K562 (cell line): ENCODE results near the gene ARHGAP9. TPM values are rescaled to one million over a fixed set of nuclear protein-coding genes. Genes with fewer than 3 reads are reported as not detected.
A peak's percentile ranks its signal among the peaks of the same experiment; 100 is the strongest.

Source experiments
- ATAC-seq: fragments of 200-7000 bp; cut with Tn5 transposase; 3 replicates; pipeline ENCODE4 v1.9.1; 2020; ENCODE audit warnings: moderate library complexity
- BruUV-seq: library from RNA; stranded (reverse); fragments of 400-500 nt; replicated peaks from 2 replicates; lab custom pipeline; 2021; lab: Mats Ljungman, UMichigan
- CTCF ChIA-PET: fragments of 300-600 bp; formaldehyde crosslinking; extraction: SDS; loops from one replicate; lab custom pipeline; 2021; ENCODE audit warnings: low intra/inter-chr PET ratio; lab: Yijun Ruan, JAX
- POLR2A ChIA-PET: fragments of 300-600, 350-650 bp; sonication (Branson Sonifier 250); formaldehyde crosslinking; extraction: SDS; loops from one replicate; lab custom pipeline; 2021; ENCODE audit warnings: antibody characterized with exemption, inconsistent platforms; lab: Yijun Ruan, JAX
- DNase-seq, 4 experiments: peaks; one replicate each; pipeline versions ENCODE4 v3.0.0 to v3.0.0-alpha.2; 2011 to 2018; ENCODE audit warnings: low spot score in 3 of 4, mixed read lengths in 3 of 4; ENCODE audit errors: extremely low read depth in 1 of 4
- FAIRE-seq: peaks from 2 replicates; lab custom pipeline; 2011; peaks lifted over from hg19 to GRCh38; lab: Jason Lieb, UNC
- H2AFZ ChIP-seq: 2 replicates; pipeline ENCODE4 v1.6.0; 2011; ENCODE audit warnings: low read depth, low read length, control low read depth, inconsistent platforms
- H3K27ac ChIP-seq: fragments of 200-600 bp; 3 replicates; pipeline ENCODE4 v1.8.0; 2011; ENCODE audit warnings: low read depth, mild to moderate bottlenecking, control low read depth, inconsistent platforms, low read length, moderate library complexity, mixed read lengths; ENCODE audit errors: extremely low read depth
- H3K27me3 ChIP-seq, 2 experiments: fragments of 300-600 bp in 1 of 2; 2 replicates in 1 of 2; 3 replicates in 1 of 2; pipeline versions ENCODE4 v1.6.0 to v1.8.0; 2011; ENCODE audit warnings: inconsistent platforms in 2 of 2, low read length in 2 of 2, mild to moderate bottlenecking in 1 of 2, mixed read lengths in 1 of 2, moderate library complexity in 1 of 2; ENCODE audit not compliant: control insufficient read depth in 2 of 2, insufficient read depth in 2 of 2
- H3K36me3 ChIP-seq: fragments of 300-600 bp; 3 replicates; pipeline ENCODE4 v1.8.0; 2011; ENCODE audit warnings: mild to moderate bottlenecking, low read length, inconsistent platforms; ENCODE audit not compliant: control insufficient read depth, insufficient read depth
- H3K4me1 ChIP-seq, 2 experiments: fragments of 200-600 bp in 1 of 2; replicated peaks in 1 of 2; 2 replicates in 1 of 2; 3 replicates in 1 of 2; pipeline versions ENCODE4 v1.5.1 to v1.8.0; 2011; ENCODE audit warnings: inconsistent platforms in 2 of 2, low read length in 2 of 2, mild to moderate bottlenecking in 1 of 2, mixed read lengths in 1 of 2, moderate library complexity in 1 of 2; ENCODE audit not compliant: control insufficient read depth in 2 of 2, insufficient read depth in 2 of 2
- H3K4me2 ChIP-seq: 2 replicates; pipeline ENCODE4 v1.6.1; 2011; ENCODE audit warnings: low read length, control low read depth, inconsistent platforms, mixed read lengths; ENCODE audit not compliant: insufficient read depth
- H3K4me3 ChIP-seq: fragments of 200-600 bp; sonication (generic), shearing (Covaris generic); 2 replicates; pipeline ENCODE4 v1.5.1; 2016; ENCODE audit warnings: control low read depth, inconsistent platforms
- H3K79me2 ChIP-seq: fragments of 200-600 bp; 3 replicates; pipeline ENCODE4 v1.8.0; 2011; ENCODE audit warnings: low read length, inconsistent platforms; ENCODE audit not compliant: control insufficient read depth, insufficient read depth
- H3K9ac ChIP-seq, 2 experiments: 2 replicates each; pipeline versions ENCODE4 v1.6.0 to v1.6.1; 2011; ENCODE audit warnings: low read depth in 2 of 2, low read length in 2 of 2, control low read depth in 1 of 2, inconsistent platforms in 1 of 2, mild to moderate bottlenecking in 1 of 2, mixed read lengths in 1 of 2; ENCODE audit not compliant: insufficient read depth in 1 of 2
- H3K9me1 ChIP-seq: one replicate; pipeline ENCODE4 v1.6.0; 2011; ENCODE audit warnings: inconsistent platforms, mild to moderate bottlenecking, low read length, moderate library complexity; ENCODE audit not compliant: control insufficient read depth, insufficient read depth
- H3K9me3 ChIP-seq: replicated peaks from 2 replicates; pipeline ENCODE4 v1.5.1; 2011; ENCODE audit warnings: low read depth, low read length, inconsistent platforms; ENCODE audit not compliant: control insufficient read depth, insufficient read depth
- H4K20me1 ChIP-seq: replicated peaks from 2 replicates; pipeline ENCODE4 v1.6.1; 2011; ENCODE audit warnings: low read length, inconsistent platforms, mixed read lengths; ENCODE audit not compliant: control insufficient read depth, insufficient read depth
- DEAF1 ChIP-seq: fragments of 450-650 bp; formaldehyde crosslinking; IDR thresholded peaks from 2 replicates; pipeline ENCODE4 v1.4.0; 2020; ENCODE audit warnings: mild to moderate bottlenecking, moderate library complexity
- ETV1 ChIP-seq: fragments of 450-650 bp; conservative IDR thresholded peaks from 2 replicates; pipeline ENCODE4 v1.6.1; 2016; ENCODE audit warnings: missing genetic modification characterization, control low read depth, low read depth, missing compliant biosample characterization
- HSF4 ChIP-seq: fragments of 250-450 bp; sonication (Bioruptor Pico); IDR thresholded peaks from 2 replicates; pipeline ENCODE4 v2.1.2; 2022; ENCODE audit warnings: mild to moderate bottlenecking, moderate library complexity, borderline replicate concordance
- MBD2 ChIP-seq: sonication (generic); IDR thresholded peaks from 2 replicates; pipeline ENCODE4 v1.6.1; 2016; ENCODE audit warnings: low read depth, borderline replicate concordance
- MECOM ChIP-seq: fragments of 250-450 bp; sonication (Bioruptor Pico); IDR thresholded peaks from 2 replicates; pipeline ENCODE4 v1.8.0; 2022; ENCODE audit warnings: inconsistent platforms
- MYNN ChIP-seq, 2 experiments: sonication (generic); formaldehyde crosslinking in 1 of 2; IDR thresholded peaks; 2 replicates each; pipeline versions ENCODE4 v1.5.0 to v1.6.1; 2016 to 2020; ENCODE audit warnings: antibody characterized with exemption in 1 of 2, missing genetic modification reagents in 1 of 2
- PHF21A ChIP-seq: fragments of 450-650 bp; IDR thresholded peaks from 2 replicates; pipeline ENCODE4 v1.6.1; 2017; ENCODE audit warnings: low read depth, borderline replicate concordance
- SP2 ChIP-seq: IDR thresholded peaks from 2 replicates; pipeline ENCODE4 v1.6.1; 2011; ENCODE audit warnings: mild to moderate bottlenecking, low read depth, low read length, moderate library complexity; ENCODE audit not compliant: poor library complexity, severe bottlenecking; ENCODE audit errors: extremely low read depth
- TEAD2 ChIP-seq: fragments of 450-650 bp; IDR thresholded peaks from 2 replicates; pipeline ENCODE4 v1.6.1; 2016; ENCODE audit warnings: missing genetic modification characterization, control low read depth, missing compliant biosample characterization
- ZBTB12 ChIP-seq: fragments of 250-450 bp; sonication (Bioruptor Pico); IDR thresholded peaks from 2 replicates; pipeline ENCODE4 v1.4.0; 2020
- ZC3H4 ChIP-seq: sonication (generic); formaldehyde crosslinking; IDR thresholded peaks from 2 replicates; pipeline ENCODE4 v1.9.0; 2021; ENCODE audit warnings: missing genetic modification reagents, borderline replicate concordance
- ZNF41 ChIP-seq: fragments of 250-450 bp; sonication (Bioruptor Pico); conservative IDR thresholded peaks from 2 replicates; pipeline ENCODE4 v1.4.0; 2020; ENCODE audit warnings: mild to moderate bottlenecking
- ZZZ3 ChIP-seq: fragments of 450-650 bp; IDR thresholded peaks from 2 replicates; pipeline ENCODE4 v1.6.1; 2016; ENCODE audit warnings: antibody characterized with exemption, mild to moderate bottlenecking, moderate library complexity
- WGBS: fragments of 100-300 bp; shearing (Covaris generic); methylation state at CpG from one replicate; pipeline ENCODE4 v1.1.6; 2016; ENCODE audit warnings: low coverage, mixed read lengths; ENCODE audit not compliant: insufficient coverage; ENCODE audit errors: missing lambda C conversion rate; 5-methylcytosine and 5-hydroxymethylcytosine counted together
- in situ Hi-C: fragments of 300-500 bp; cut with MboI; formaldehyde crosslinking; loops from 4 replicates; pipeline ENCODE4 v1.15.0; 2018; ENCODE audit warnings: inconsistent platforms, mixed read lengths
- intact Hi-C: fragments of 100-400 bp; cut with micrococcal nuclease; formaldehyde crosslinking; loops from 2 replicates; pipeline ENCODE4 v1.14.2; 2022
- polyA plus RNA-seq, 8 experiments: library from polyadenylated mRNA; depleted of rRNA in 4 of 8; stranded (reverse) in 5 of 8; unstranded in 3 of 8; fragments of >200 nt; fragmentation: Nextera tagmentation in 2 of 8; fragmentation: Illumina TruSeq in 1 of 8; extraction: Ambion mirVana in 2 of 8; extraction: Trizol in 1 of 8; gene quantifications; 2 replicates each; pipeline versions ENCODE4 v1.2.1 to v1.2.3, GENCODE V29; 2011 to 2014; ENCODE audit warnings: inconsistent platforms in 1 of 8, missing spikeins in 1 of 8
- total RNA-seq, 7 experiments: library from RNA; depleted of rRNA in 6 of 7; stranded (reverse); fragments of >200 nt in 6 of 7; fragmentation: Illumina TruSeq in 2 of 7; extraction: Trizol in 2 of 7; gene quantifications; 2 replicates each; pipeline versions ENCODE4 v1.2.1 to v1.2.3, GENCODE V29; 2011 to 2021; ENCODE audit warnings: low replicate concordance in 1 of 7
- TF ChIP-seq, protein P1 (sequence below), 2 experiments: IDR thresholded peaks; 2 replicates each; pipeline ENCODE4 v1.6.1; 2012; ENCODE audit warnings: improper control_type of control experiment in 2 of 2, low read depth in 2 of 2, low read length in 2 of 2, borderline replicate concordance in 1 of 2

ARHGAP9 gene
- total and polyA plus RNA-seq, 9 of the 15 experiments (the other 6 are each of a cell fraction or from before 2014, with no cell fraction given), result 1.5 to 10.2 (median 5.1) TPM

- TF ChIP-seq MBD2 (no peak), ZNF41 (no peak; the same call in 1 of the 2 replicates), ETV1 (no peak), ZC3H4 (no peak), MECOM (CRISPR knock-in tag) (0 out of 2 replicates have a peak, but pooled peaks have one; percentile 36), HSF4 (CRISPR knock-in tag) (no peak), SP2 (no peak), ZZZ3 (0 out of 2 replicates have a peak, but pooled peaks have one; percentile 26)
Measured at GRCh38 chr12:57521525-57522010, 41.9 kb upstream of the ARHGAP9 start (continued).

DNA sequence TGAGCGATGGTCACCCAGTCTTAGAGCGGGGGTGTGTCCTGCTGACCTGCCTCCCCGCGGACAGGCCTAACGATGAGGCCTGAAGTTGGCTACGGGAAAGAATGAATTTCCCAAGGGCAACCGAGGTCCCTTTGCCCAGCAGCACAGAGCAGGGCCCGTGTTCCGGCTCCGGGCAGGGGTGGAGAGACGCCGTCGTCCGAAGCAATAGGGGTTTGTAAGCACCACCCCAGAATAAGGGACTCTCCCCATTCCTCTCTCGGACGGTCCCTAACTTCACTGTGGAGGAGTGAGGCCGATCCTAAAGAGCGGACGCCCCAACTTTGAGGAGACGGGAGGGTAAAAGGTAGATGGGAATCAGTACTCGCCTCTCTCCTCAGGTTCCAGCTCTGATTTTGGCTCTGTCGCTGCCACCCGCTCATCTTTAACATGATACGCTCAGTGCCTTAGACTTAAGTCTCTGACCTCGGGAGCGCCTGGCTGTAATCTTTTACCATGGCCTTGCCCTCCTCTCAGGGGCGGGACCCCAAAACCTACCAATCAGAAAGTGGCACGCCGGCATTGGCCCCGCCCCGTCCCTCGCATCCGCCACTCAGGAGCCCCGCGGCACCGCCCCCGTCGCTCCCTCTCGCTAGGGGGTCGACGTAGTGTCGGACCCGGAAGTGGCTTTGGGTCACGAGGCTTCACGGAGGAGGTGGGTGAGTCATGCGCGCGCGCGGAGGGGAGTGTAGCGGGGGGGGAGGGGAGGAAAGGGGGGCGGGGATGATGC is 40.6 kb upstream of the ARHGAP9 start, which contains the start of gene DDIT3:
Gene DDIT3, minus strand, starts transcription at position 462 of the 766 bp plus-strand sequence. CDS start 3,108 bp downstream, outside the sequence.
- BruUV-seq, result TSS peak; percentile 63
- peak within 1 kb of the TSS; percentile 93; the same call in 1 of the 2 replicates for H2AFZ ChIP-seq
- POLR2A ChIA-PET, result interaction anchor here (0.6 to 10.1 kb wide), 52 partner anchors 9 to 913 kb away, joined by 3 to 184 read pairs (median 4); partner anchors contain the start of genes ARHGEF25, B4GALNT1, CDK4 and DCTN2
- TF ChIP-seq MYNN (IDR thresholded peaks at IDR 0.05), result 0 out of 2 replicates have a peak, but pooled peaks have one; percentile 11
- no peak for TF ChIP-seq MYNN (CRISPR knock-in tag; IDR thresholded peaks at IDR 0.05)
- TF ChIP-seq, protein P1, sequence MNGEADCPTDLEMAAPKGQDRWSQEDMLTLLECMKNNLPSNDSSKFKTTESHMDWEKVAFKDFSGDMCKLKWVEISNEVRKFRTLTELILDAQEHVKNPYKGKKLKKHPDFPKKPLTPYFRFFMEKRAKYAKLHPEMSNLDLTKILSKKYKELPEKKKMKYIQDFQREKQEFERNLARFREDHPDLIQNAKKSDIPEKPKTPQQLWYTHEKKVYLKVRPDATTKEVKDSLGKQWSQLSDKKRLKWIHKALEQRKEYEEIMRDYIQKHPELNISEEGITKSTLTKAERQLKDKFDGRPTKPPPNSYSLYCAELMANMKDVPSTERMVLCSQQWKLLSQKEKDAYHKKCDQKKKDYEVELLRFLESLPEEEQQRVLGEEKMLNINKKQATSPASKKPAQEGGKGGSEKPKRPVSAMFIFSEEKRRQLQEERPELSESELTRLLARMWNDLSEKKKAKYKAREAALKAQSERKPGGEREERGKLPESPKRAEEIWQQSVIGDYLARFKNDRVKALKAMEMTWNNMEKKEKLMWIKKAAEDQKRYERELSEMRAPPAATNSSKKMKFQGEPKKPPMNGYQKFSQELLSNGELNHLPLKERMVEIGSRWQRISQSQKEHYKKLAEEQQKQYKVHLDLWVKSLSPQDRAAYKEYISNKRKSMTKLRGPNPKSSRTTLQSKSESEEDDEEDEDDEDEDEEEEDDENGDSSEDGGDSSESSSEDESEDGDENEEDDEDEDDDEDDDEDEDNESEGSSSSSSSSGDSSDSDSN (IDR thresholded peaks at IDR 0.05; ENCODE audit: borderline replicate concordance in 1 of 2, low read depth in 2 of 2, low read length in 2 of 2), result 0 out of 4 replicates have a peak, but pooled peaks of 1 of the 2 experiments have one; percentile 42
- TF ChIP-seq DEAF1, result 0 out of 2 replicates have a peak, but pooled peaks have one; percentile 38
- TF ChIP-seq TEAD2 (tag), result no peak
- 0 out of 2 replicates have a peak, but pooled peaks have one; percentile 56 for TF ChIP-seq PHF21A
- no peak; the same call in 1 of the 2 replicates for TF ChIP-seq ZBTB12 (CRISPR knock-in tag)

More for the DNA sequence above, 40.6 kb upstream of the ARHGAP9 start, which contains the start of gene DDIT3:
- peaks cover 45% of the 10 kb centered on the region for H4K20me1 ChIP-seq
- peaks cover 61% of the 10 kb centered on the region for H3K79me2 ChIP-seq
- peak; percentile 67 for ATAC-seq
- under 1% methylated on average over 42 of the region's 52 CpGs for WGBS
- H3K4me2 ChIP-seq, result peak within 1 kb of the TSS; percentile 99
- peaks cover 34 to 48% of the 10 kb centered on the region in 2 experiments for H3K4me1 ChIP-seq
- intact Hi-C loops, result loop anchor here (1.0 to 5.0 kb wide), 6 partner anchors 19 to 217 kb away; partner anchors contain the start of genes AGAP2, GLI1 and MARS1
- CTCF ChIA-PET, result no interaction called here
- in situ Hi-C loops, result no loop called here
- peak within 1 kb of the TSS; percentile 86 for H3K4me3 ChIP-seq
- H3K27me3 ChIP-seq, result no peaks in the 10 kb centered on the region
- peak within 1 kb of the TSS; percentile 94 to 100 for H3K9ac ChIP-seq
- H3K9me3 ChIP-seq, result no peaks in the 10 kb centered on the region
- H3K27ac ChIP-seq, result peak within 1 kb of the TSS; percentile 99
- FAIRE-seq, result peak; percentile 93
- peaks cover 63% of the 10 kb centered on the region for H3K36me3 ChIP-seq
- peak; percentile 94 to 99 (median 96) for DNase-seq
- H3K9me1 ChIP-seq, result peaks cover 7% of the 10 kb centered on the region
